ENCODE data around the gene SV2A. TPM values are rescaled to one million over a fixed set of nuclear protein-coding genes. Genes with fewer than 3 reads are reported as not detected.
"Not testable (repeated sequence)": the region's sequence is repeated elsewhere in the genome, so short reads cannot be mapped to it uniquely, and the experiment has no call there.

Gene SV2A
- total RNA-seq, 1 donor from 2014 or later: 0.07 TPM

- no peak overlapping the region for H3K4me3 Mint-ChIP-seq
- H3K9me3 Mint-ChIP-seq: peaks cover 2% of the 10 kb centered on the region
- peaks cover 2% of the 10 kb centered on the region for H3K27me3 Mint-ChIP-seq
- peaks cover 4% of the 10 kb centered on the region for H3K4me1 Mint-ChIP-seq
- no peak overlapping the region for H3K27ac Mint-ChIP-seq
- CTCF ChIA-PET: interaction anchor here (0.7 to 3.3 kb wide), 27 partner anchors 10 to 260 kb away, joined by 3 to 57 read pairs (median 4); partner anchors contain the start of genes OTUD7B and VPS45
- no peak for TF ChIP-seq CTCF (IDR thresholded peaks at IDR 0.05)
- no peak for DNase-seq
- no peak for ATAC-seq (ENCODE audit: low read depth)
- H3K36me3 Mint-ChIP-seq (ENCODE audit: low read depth): peaks cover 3% of the 10 kb centered on the region
- POLR2A ChIA-PET: interaction anchor here (0.6 to 2.2 kb wide), 6 partner anchors 76 to 309 kb away, joined by 4 to 12 read pairs (median 8); a partner anchor contains a TSS
- intact Hi-C loops (cut with micrococcal nuclease): loop anchor here (1.0 to 5.0 kb wide), 7 partner anchors 50 to 225 kb away; partner anchors contain the start of gene OTUD7B
These were observed 45.1 kb upstream of the SV2A start for GRCh38 chr1:149962736-149963135.

- Mint-ChIP-seq H3K4me3 (no peak overlapping the region), H3K27me3 (peaks cover 2% of the 10 kb centered on the region), H3K36me3 (ENCODE audit: low read depth) (peaks cover 3% of the 10 kb centered on the region), H3K4me1 (peaks cover 4% of the 10 kb centered on the region), H3K9me3 (peaks cover 2% of the 10 kb centered on the region), H3K27ac (no peak overlapping the region)
- ATAC-seq (ENCODE audit: low read depth) (peak; percentile 60), DNase-seq (no peak)
- intact Hi-C loops (cut with micrococcal nuclease): loop anchor here (1.0 to 5.0 kb wide), 7 partner anchors 50 to 225 kb away; partner anchors contain the start of gene OTUD7B
- CTCF ChIA-PET: interaction anchor here (0.7 to 3.3 kb wide), 30 partner anchors 11 to 260 kb away, joined by 3 to 57 read pairs (median 4); partner anchors contain the start of genes OTUD7B, SF3B4 and VPS45
- POLR2A ChIA-PET: interaction anchor here (0.6 to 2.2 kb wide), 6 partner anchors 75 to 310 kb away, joined by 4 to 12 read pairs (median 8); a partner anchor contains a TSS
- peak; percentile 99 for TF ChIP-seq CTCF (IDR thresholded peaks at IDR 0.05)
These were observed 44.5 kb upstream of the SV2A start for GRCh38 chr1:149962039-149962647.

- CTCF ChIA-PET; ATAC-seq (ENCODE audit: low read depth); H3K27ac Mint-ChIP-seq; H3K4me1 Mint-ChIP-seq; H3K36me3 Mint-ChIP-seq (ENCODE audit: low read depth); H3K4me3 Mint-ChIP-seq; intact Hi-C loops (cut with micrococcal nuclease); H3K27me3 Mint-ChIP-seq; H3K9me3 Mint-ChIP-seq; DNase-seq: not testable (repeated sequence)
- POLR2A ChIA-PET: interaction anchor here (0.7 kb wide), 1 partner anchor 14 kb away, joined by 10 read pairs; no protein-coding TSS in a partner anchor
These were observed 39.9 kb upstream of the SV2A start for GRCh38 chr1:149957548-149957947.

GRCh38 chr1:149949911-149950310 is 32.3 kb upstream of the SV2A start:
- H3K9me3 Mint-ChIP-seq: no peaks in the 10 kb centered on the region
- H3K27me3 Mint-ChIP-seq: no peaks in the 10 kb centered on the region
- intact Hi-C loops (cut with micrococcal nuclease): no loop called here
- H3K27ac Mint-ChIP-seq: no peak overlapping the region
- no peak for TF ChIP-seq CTCF (IDR thresholded peaks at IDR 0.05)
- ATAC-seq (ENCODE audit: low read depth): no peak
- ChIA-PET POLR2A (no interaction called here), CTCF (no interaction called here)
- DNase-seq: no peak
- no peaks in the 10 kb centered on the region for H3K4me1 Mint-ChIP-seq
- no peak overlapping the region for H3K4me3 Mint-ChIP-seq
- no peaks in the 10 kb centered on the region for H3K36me3 Mint-ChIP-seq (ENCODE audit: low read depth)

- intact Hi-C loops (cut with micrococcal nuclease): no loop called here
- Mint-ChIP-seq H3K4me1 (no peaks in the 10 kb centered on the region), H3K36me3 (ENCODE audit: low read depth) (no peaks in the 10 kb centered on the region), H3K4me3 (no peak overlapping the region), H3K27ac (no peak overlapping the region), H3K27me3 (no peaks in the 10 kb centered on the region), H3K9me3 (no peaks in the 10 kb centered on the region)
- DNase-seq (no peak), ATAC-seq (ENCODE audit: low read depth) (no peak)
- ChIA-PET CTCF (no interaction called here), POLR2A (no interaction called here)
- TF ChIP-seq CTCF (IDR thresholded peaks at IDR 0.05): no peak
These were observed 27.6 kb upstream of the SV2A start for GRCh38 chr1:149945206-149945605.

All from activated B cell treated with CpG ODN at 0.5 μM for 24 hours (primary cell).